Adrenal gland (tissue), 12 donors: ENCODE measurements around the gene PPP1R7. TPM values are rescaled to one million over a fixed set of nuclear protein-coding genes. Genes with fewer than 3 reads are reported as not detected.

ENCODE experiments used
- DNase-seq, 7 donors: peaks; one replicate each; pipeline ENCODE4 v3.0.0-alpha.2; 2019 to 2020
- H3K27ac ChIP-seq, 5 donors: fragments of 200-600 bp; sonication (generic) in 4 of 5; 1 replicate in 3 of 5; 2 replicates in 2 of 5; pipeline versions ENCODE4 v1.5.1 to v1.8.0; 2016 to 2020; ENCODE audit warnings: mild to moderate bottlenecking in 1 of 5
- H3K27me3 ChIP-seq: fragments of 200-600 bp; 2 replicates; pipeline ENCODE4 v1.8.0; 2021
- H3K36me3 ChIP-seq, 2 donors: fragments of 200-600 bp; replicated peaks in 1 of 2; 1 replicate in 1 of 2; 2 replicates in 1 of 2; pipeline versions ENCODE4 v1.5.1 to v1.8.0; 2018 to 2022
- H3K4me1 ChIP-seq, 2 donors: fragments of 200-600 bp; replicated peaks in 1 of 2; 1 replicate in 1 of 2; 2 replicates in 1 of 2; pipeline versions ENCODE4 v1.5.1 to v1.8.0; 2018 to 2021
- H3K4me3 ChIP-seq, 4 donors: fragments of 200-600 bp; sonication (generic) in 3 of 4; one replicate each; pipeline ENCODE4 v1.5.1; 2016 to 2018
- H3K9me3 ChIP-seq, 3 donors: fragments of 200-600 bp; sonication (generic) in 1 of 3; replicated peaks in 1 of 3; 1 replicate in 2 of 3; 2 replicates in 1 of 3; pipeline versions ENCODE4 v1.5.1 to v1.8.0; 2016 to 2021
- POLR2A ChIP-seq, 2 donors: fragments of 450-650 bp; IDR thresholded peaks; one replicate each; pipeline ENCODE4 v1.6.1; 2017; ENCODE audit warnings: antibody characterized with exemption in 2 of 2, mild to moderate bottlenecking in 2 of 2, moderate library complexity in 1 of 2
- WGBS, 4 donors: extraction: QIAGEN DNeasy Blood & Tissue Kit in 2 of 4; methylation state at CpG; one replicate each; pipeline versions ENCODE4 v1.1.5 to v1.1.7; 2013 to 2017; 5-methylcytosine and 5-hydroxymethylcytosine counted together
- intact Hi-C, 2 donors: fragments of 100-400 bp; cut with DNase I; formaldehyde crosslinking; loops; one replicate each; pipeline versions ENCODE4 v1.14.1 to v1.15.0; 2022 to 2023
- polyA plus RNA-seq, 3 donors: library from polyadenylated mRNA; stranded (reverse); fragments of 200-250 nt in 2 of 3; fragments of 350-450 nt in 1 of 3; fragmentation: Illumina TruSeq in 1 of 3; extraction: RNeasy Lipid Tissue Mini Kit (QIAGEN cat#74804) in 1 of 3; gene quantifications; one replicate each; pipeline ENCODE4 v1.2.3, GENCODE V29; 2013 to 2014
- total RNA-seq, 9 donors: library from RNA; depleted of rRNA in 4 of 9; stranded (reverse); fragments of >200 nt in 4 of 9; fragments of 120-200 nt in 1 of 9; fragmentation: NEBNext Ultra II Directional in 1 of 9; extraction: Animal tissue kit (Norgen Biotek cat#: 25700) in 1 of 9; gene quantifications; one replicate each; pipeline versions ENCODE4 v1.1.0 to v1.2.4, GENCODE V29; 2013 to 2023
- TF ChIP-seq, protein P1 (sequence below), 6 experiments: fragments of 450-650 bp in 4 of 6; fragments of 200-600 bp in 2 of 6; sonication (generic) in 1 of 6; IDR thresholded peaks; 1 replicate in 5 of 6; 2 replicates in 1 of 6; pipeline versions ENCODE4 v1.5.1 to v1.8.0; 2016 to 2021; ENCODE audit warnings: antibody characterized with exemption in 6 of 6, mild to moderate bottlenecking in 2 of 6, moderate library complexity in 1 of 6
- donor health status: healthy with polysubstance abuse.
- donor health status: Bipolar disorder and iron deficiency.
- donor health status: DM: yes; HTN: yes; CAD: no.
- donor health status: DM: no; HTN: no; CAD: no.
- donor health status: DM: no; HTN: no; CAD: no.
- donor health status: DM: yes; HTN: yes; CAD: no.

Gene PPP1R7
- total and polyA plus RNA-seq, 12 donors = 26.2 to 128 (median 63.1) TPM

DNA sequence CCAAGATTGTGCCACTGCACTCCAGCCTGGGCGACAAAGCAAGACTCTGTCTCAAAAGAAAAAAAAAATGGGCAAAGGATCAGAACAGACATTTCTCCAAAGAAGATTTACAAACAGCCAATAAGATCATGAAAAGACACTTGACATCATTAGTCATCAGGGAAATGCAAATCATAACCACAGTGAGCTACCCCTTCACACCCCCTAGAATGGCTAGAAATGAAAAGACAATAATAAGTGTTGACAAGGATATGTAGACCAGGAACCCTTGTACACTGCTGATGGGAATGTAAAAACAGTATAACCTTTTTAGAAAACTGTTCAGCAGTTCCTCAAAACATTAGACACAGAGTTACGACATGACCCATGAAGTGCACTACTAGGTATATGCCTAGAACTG, 29.8 kb upstream of the PPP1R7 start:
- H3K27ac ChIP-seq = no peak overlapping the region
- no peak for DNase-seq
- H3K36me3 ChIP-seq = no peaks in the 10 kb centered on the region
- WGBS, 4 donors = 90 to 100% (median 97%) methylated on average over 2 of the region's 2 CpGs
- H3K27me3 ChIP-seq = no peaks in the 10 kb centered on the region
- H3K9me3 ChIP-seq = no peaks in the 10 kb centered on the region
- intact Hi-C loops = no loop called here
- TF ChIP-seq, protein P1, sequence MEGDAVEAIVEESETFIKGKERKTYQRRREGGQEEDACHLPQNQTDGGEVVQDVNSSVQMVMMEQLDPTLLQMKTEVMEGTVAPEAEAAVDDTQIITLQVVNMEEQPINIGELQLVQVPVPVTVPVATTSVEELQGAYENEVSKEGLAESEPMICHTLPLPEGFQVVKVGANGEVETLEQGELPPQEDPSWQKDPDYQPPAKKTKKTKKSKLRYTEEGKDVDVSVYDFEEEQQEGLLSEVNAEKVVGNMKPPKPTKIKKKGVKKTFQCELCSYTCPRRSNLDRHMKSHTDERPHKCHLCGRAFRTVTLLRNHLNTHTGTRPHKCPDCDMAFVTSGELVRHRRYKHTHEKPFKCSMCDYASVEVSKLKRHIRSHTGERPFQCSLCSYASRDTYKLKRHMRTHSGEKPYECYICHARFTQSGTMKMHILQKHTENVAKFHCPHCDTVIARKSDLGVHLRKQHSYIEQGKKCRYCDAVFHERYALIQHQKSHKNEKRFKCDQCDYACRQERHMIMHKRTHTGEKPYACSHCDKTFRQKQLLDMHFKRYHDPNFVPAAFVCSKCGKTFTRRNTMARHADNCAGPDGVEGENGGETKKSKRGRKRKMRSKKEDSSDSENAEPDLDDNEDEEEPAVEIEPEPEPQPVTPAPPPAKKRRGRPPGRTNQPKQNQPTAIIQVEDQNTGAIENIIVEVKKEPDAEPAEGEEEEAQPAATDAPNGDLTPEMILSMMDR (IDR thresholded peaks at IDR 0.05) = no peak
- TF ChIP-seq POLR2A (IDR thresholded peaks at IDR 0.05) = no peak
- H3K4me3 ChIP-seq = no peak overlapping the region
- H3K4me1 ChIP-seq = no peaks in the 10 kb centered on the region

DNA sequence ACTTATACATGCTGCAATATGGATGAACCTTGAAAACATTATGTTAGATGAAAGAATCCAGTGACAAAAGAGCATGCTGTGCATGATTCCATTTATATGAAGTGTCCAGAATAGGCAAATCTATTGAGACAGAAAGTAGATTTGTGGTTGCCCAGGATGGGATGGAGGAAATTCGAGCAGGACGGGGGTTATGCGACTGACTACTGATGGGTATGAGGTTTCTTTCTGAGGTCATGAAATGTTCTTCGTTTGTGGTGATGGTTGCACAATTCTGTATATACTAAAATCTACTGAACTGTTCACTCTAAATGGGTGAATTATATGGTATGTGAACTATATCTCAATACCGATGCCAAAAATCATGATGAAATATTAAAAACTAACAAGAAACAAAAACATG, 29.3 kb upstream of the PPP1R7 start:
- TF ChIP-seq, protein P1 (IDR thresholded peaks at IDR 0.05) = no peak
- TF ChIP-seq POLR2A (IDR thresholded peaks at IDR 0.05) = no peak

DNA sequence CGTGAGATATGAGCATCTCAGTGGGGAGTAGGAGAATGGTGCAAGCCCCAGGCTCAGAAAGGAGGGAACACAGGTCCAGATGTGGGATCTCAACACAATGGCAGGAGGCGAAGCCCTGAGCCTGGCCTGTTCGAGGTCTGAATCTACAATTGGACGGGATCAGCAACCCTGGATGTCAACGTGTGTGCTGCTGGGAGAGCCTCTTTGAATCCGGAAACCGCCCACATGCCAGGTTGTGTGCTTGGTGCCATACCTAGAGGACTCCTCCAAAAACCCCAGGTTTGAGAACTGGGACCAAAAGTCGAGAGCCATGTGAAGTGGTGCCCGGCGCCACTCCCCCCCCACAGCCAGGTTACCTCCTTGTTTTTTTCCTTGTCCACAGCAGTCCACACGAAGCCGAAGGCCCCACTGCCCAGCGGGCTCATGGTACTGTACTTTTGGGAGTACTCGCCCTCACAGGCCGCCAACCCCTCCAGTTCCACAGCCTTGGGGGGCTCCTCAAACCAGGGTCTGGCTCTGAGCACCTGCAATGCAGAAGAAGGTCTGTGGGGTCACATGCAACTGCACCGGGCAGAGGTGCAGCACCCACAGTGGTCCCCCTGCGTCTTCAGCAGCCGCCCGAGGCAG, 27.8 kb upstream of the PPP1R7 start:
- Histone ChIP-seq H3K27ac (no peak overlapping the region), H3K4me3 (no peak overlapping the region), H3K27me3 (no peaks in the 10 kb centered on the region), H3K4me1 (no peaks in the 10 kb centered on the region), H3K36me3 (no peaks in the 10 kb centered on the region), H3K9me3 (no peaks in the 10 kb centered on the region)
- WGBS, 4 donors = 84 to 98% (median 95%) methylated on average over 14 to 19 of the region's 19 CpGs
- TF ChIP-seq, protein P1 (IDR thresholded peaks at IDR 0.05) = no peak
- TF ChIP-seq POLR2A (IDR thresholded peaks at IDR 0.05) = no peak
- peak in 1 of 7 donors; percentile 4 for DNase-seq
- intact Hi-C loops = no loop called here

More for the DNA sequence above, 29.3 kb upstream of the PPP1R7 start:
- Histone ChIP-seq H3K4me1 (no peaks in the 10 kb centered on the region), H3K27me3 (no peaks in the 10 kb centered on the region), H3K36me3 (no peaks in the 10 kb centered on the region), H3K9me3 (no peaks in the 10 kb centered on the region), H3K4me3 (no peak overlapping the region), H3K27ac (no peak overlapping the region)
- 91 to 95% (median 92%) methylated on average over 5 of the region's 5 CpGs for WGBS, 4 donors
- no peak for DNase-seq
- intact Hi-C loops = no loop called here

DNA sequence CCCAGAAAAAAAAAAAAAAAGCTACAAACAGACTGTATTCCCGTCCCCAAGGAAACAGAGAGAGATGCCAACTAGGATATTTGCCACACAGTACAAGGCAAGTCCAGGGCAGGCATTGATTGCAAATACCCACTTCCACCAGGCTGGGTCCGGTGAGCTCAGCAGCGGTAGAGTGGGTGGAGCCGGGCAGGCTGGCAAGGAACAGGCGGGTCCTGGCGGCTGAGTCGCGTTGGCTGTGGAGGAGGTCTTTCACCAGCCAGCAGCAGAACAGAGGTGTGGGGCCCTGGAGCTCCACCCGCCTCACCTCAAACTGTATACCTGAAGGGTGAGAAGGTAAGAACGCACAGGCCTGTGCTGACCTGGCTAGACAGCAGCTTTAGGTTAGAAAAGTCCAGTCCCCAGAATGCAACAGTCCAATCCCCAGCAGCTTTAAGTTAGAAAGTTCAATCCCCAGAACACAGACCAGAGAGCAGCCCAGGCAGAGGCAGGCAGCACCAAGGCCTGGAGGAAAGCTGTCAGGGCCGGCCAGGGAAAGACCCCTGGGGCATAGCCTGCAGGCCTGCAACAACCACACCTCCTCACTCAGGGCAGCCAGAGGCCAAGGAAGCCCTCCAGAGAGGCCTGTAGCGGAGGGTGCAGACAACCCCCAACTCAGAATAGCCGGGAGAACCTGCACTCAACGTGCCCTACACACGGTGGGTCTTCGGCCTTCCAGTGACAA, 26.3 kb upstream of the PPP1R7 start:
- Histone ChIP-seq H3K4me1 (no peaks in the 10 kb centered on the region), H3K27me3 (no peaks in the 10 kb centered on the region), H3K36me3 (no peaks in the 10 kb centered on the region), H3K9me3 (no peaks in the 10 kb centered on the region), H3K4me3 (no peak overlapping the region), H3K27ac (no peak overlapping the region)
- TF ChIP-seq, protein P1 (IDR thresholded peaks at IDR 0.05) = no peak
- no peak for TF ChIP-seq POLR2A (IDR thresholded peaks at IDR 0.05)
- 85 to 95% (median 91%) methylated on average over 15 to 16 of the region's 16 CpGs for WGBS, 4 donors
- intact Hi-C loops = no loop called here
- DNase-seq = peak in 1 of 7 donors; percentile 10
